ENCODE data around the gene GNB1L. TPM values are rescaled to one million over a fixed set of nuclear protein-coding genes. Genes with fewer than 3 reads are reported as not detected.

The GNB1L gene
- total RNA-seq, 1 donor from 2014 or later, result 3.0 TPM

- H3K27ac Mint-ChIP-seq, result no peak overlapping the region
Observed at GRCh38 chr22:19840059-19840458, 14.6 kb downstream of the GNB1L start.

GRCh38 chr22:19837915-19838314, 16.8 kb downstream of the GNB1L start:
- Histone ChIP-seq H3K4me3 (no peak overlapping the region), H3K9ac (no peak overlapping the region), H3K79me2 (ENCODE audit: low read depth) (no peaks in the 10 kb centered on the region), H3K36me3 (no peaks in the 10 kb centered on the region), H3K4me1 (peaks cover 7% of the 10 kb centered on the region), H3K27me3 (no peaks in the 10 kb centered on the region), H3K27ac (no peak overlapping the region), H2AFZ (replicated peaks) (no peak overlapping the region), H3K9me3 (ENCODE audit: low read depth) (no peaks in the 10 kb centered on the region), H3K4me2 (no peak overlapping the region), H3F3A (ENCODE audit: low read depth) (peaks cover 8% of the 10 kb centered on the region), H4K20me1 (ENCODE audit: low read depth) (peaks cover 15% of the 10 kb centered on the region)
- H3K9me3 Mint-ChIP-seq, result no peaks in the 10 kb centered on the region
- H3K36me3 Mint-ChIP-seq, result no peaks in the 10 kb centered on the region
- H3K4me3 Mint-ChIP-seq, result no peak overlapping the region
- DNase-seq (ENCODE audit: low spot score), result no peak
- H3K27me3 Mint-ChIP-seq (ENCODE audit: insufficient read depth, low read depth), result peaks cover 4% of the 10 kb centered on the region
- H3K27ac Mint-ChIP-seq, result no peak overlapping the region
- peaks cover 3% of the 10 kb centered on the region for H3K4me1 Mint-ChIP-seq
- TF ChIP-seq EZH2phosphoT487 (IDR thresholded peaks at IDR 0.05) (no peak), EZH2 (IDR thresholded peaks at IDR 0.05) (no peak)
- TF ChIP-seq, protein P1, sequence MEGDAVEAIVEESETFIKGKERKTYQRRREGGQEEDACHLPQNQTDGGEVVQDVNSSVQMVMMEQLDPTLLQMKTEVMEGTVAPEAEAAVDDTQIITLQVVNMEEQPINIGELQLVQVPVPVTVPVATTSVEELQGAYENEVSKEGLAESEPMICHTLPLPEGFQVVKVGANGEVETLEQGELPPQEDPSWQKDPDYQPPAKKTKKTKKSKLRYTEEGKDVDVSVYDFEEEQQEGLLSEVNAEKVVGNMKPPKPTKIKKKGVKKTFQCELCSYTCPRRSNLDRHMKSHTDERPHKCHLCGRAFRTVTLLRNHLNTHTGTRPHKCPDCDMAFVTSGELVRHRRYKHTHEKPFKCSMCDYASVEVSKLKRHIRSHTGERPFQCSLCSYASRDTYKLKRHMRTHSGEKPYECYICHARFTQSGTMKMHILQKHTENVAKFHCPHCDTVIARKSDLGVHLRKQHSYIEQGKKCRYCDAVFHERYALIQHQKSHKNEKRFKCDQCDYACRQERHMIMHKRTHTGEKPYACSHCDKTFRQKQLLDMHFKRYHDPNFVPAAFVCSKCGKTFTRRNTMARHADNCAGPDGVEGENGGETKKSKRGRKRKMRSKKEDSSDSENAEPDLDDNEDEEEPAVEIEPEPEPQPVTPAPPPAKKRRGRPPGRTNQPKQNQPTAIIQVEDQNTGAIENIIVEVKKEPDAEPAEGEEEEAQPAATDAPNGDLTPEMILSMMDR (IDR thresholded peaks at IDR 0.05), result no peak

More at GRCh38 chr22:19840059-19840458, 14.6 kb downstream of the GNB1L start:
- no peak overlapping the region for H2AFZ ChIP-seq (replicated peaks)
- no peaks in the 10 kb centered on the region for H3K36me3 ChIP-seq
- peaks cover 30% of the 10 kb centered on the region for H4K20me1 ChIP-seq (ENCODE audit: low read depth)
- Mint-ChIP-seq H3K27me3 (ENCODE audit: insufficient read depth, low read depth) (peaks cover 4% of the 10 kb centered on the region), H3K4me3 (no peak overlapping the region), H3K4me1 (peaks cover 8% of the 10 kb centered on the region), H3K9me3 (no peaks in the 10 kb centered on the region), H3K36me3 (no peaks in the 10 kb centered on the region)
- no peak for DNase-seq (ENCODE audit: low spot score)
- no peak overlapping the region for H3K4me2 ChIP-seq
- H3K4me1 ChIP-seq, result peaks cover 12% of the 10 kb centered on the region
- no peak overlapping the region for H3K27ac ChIP-seq
- TF ChIP-seq EZH2phosphoT487 (IDR thresholded peaks at IDR 0.05) (no peak), EZH2 (IDR thresholded peaks at IDR 0.05) (no peak)
- TF ChIP-seq, protein P1 (IDR thresholded peaks at IDR 0.05), result no peak
- no peaks in the 10 kb centered on the region for H3K9me3 ChIP-seq (ENCODE audit: low read depth)
- no peak overlapping the region for H3K9ac ChIP-seq
- H3K4me3 ChIP-seq, result no peak overlapping the region
- no peaks in the 10 kb centered on the region for H3K79me2 ChIP-seq (ENCODE audit: low read depth)
- H3F3A ChIP-seq (ENCODE audit: low read depth), result peaks cover 12% of the 10 kb centered on the region
- H3K27me3 ChIP-seq, result no peaks in the 10 kb centered on the region

DNA sequence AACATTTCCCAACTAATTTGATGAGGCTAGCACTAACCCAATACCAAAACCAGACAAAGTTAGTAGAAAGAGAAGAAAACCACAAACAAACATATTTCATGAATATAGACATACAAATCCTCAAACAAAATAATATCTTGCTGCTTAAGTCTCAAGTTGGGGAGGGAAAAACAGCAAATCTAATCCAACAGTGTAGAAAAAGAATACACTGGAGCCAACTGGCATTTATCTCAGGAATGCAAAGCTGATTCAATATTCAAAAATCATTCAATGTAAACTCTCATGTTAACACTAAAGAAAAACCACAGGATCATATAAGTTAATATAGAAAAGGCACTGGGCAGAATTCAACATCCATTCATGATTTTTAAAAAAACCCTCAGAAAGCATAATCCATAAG, 18.2 kb downstream of the GNB1L start:
- Mint-ChIP-seq H3K36me3 (no peaks in the 10 kb centered on the region), H3K4me1 (no peaks in the 10 kb centered on the region), H3K9me3 (no peaks in the 10 kb centered on the region), H3K4me3 (no peak overlapping the region), H3K27me3 (ENCODE audit: insufficient read depth, low read depth) (peaks cover 4% of the 10 kb centered on the region), H3K27ac (no peak overlapping the region)
- DNase-seq (ENCODE audit: low spot score), result no peak
- Histone ChIP-seq H3K36me3 (no peaks in the 10 kb centered on the region), H2AFZ (replicated peaks) (no peak overlapping the region), H3K4me3 (no peak overlapping the region), H3K4me1 (no peaks in the 10 kb centered on the region), H3K27me3 (no peaks in the 10 kb centered on the region), H3K9ac (no peak overlapping the region), H4K20me1 (ENCODE audit: low read depth) (peaks cover 3% of the 10 kb centered on the region), H3K27ac (no peak overlapping the region), H3K4me2 (no peak overlapping the region), H3K9me3 (ENCODE audit: low read depth) (no peaks in the 10 kb centered on the region), H3K79me2 (ENCODE audit: low read depth) (no peaks in the 10 kb centered on the region), H3F3A (ENCODE audit: low read depth) (peaks cover 4% of the 10 kb centered on the region)
- TF ChIP-seq EZH2phosphoT487 (IDR thresholded peaks at IDR 0.05) (no peak), EZH2 (IDR thresholded peaks at IDR 0.05) (no peak)
- TF ChIP-seq, protein P1 (IDR thresholded peaks at IDR 0.05), result no peak

Data from neural progenitor cell (in vitro differentiated cells).